HG03378 (cell line): ENCODE data around the gene DGCR2.

ENCODE experiments used
- ATAC-seq: cut with Tn5 transposase; IDR thresholded peaks from one replicate; pipeline ENCODE4 v1.9.1; 2021; ENCODE audit warnings: mild to moderate bottlenecking, moderate library complexity; ENCODE audit not compliant: unreplicated experiment

The DGCR2 gene

DNA sequence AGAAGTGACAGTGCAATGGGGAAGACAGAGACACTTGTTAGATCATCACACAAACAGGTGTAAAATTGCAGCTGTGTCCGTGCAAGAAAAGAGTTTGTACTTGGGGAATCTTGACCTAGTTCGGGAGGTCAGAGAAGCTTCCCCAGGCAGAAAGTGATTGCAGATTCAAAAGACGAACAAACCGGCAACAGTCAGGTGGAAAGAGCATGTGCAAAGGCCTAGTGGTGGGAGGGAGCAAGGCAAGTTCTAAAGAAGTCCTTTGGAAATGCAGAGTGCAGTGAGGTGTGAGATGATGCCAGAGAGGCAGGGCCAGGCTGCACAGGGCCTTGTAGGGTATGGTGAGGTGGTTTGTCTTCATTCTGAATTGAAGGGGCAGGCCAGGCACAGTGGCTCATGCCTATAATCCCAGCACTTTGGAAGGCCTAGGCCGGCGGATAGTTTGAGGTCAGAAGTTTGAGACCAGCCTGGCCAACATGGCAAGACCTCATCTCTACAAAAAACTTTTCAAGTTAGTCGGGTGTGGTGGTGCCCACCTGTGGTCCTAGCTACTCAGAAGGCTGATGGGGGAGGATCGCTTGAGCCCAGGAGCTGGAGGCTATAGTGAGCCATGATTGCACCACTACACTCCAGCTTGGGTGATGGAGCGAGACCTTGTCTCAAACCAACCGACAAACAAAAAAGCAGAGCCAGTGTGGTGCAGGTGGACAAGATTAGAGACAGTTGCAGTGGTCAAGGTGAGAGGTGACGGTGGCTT is 24.2 kb upstream of the DGCR2 start:
- no peak for ATAC-seq

DNA sequence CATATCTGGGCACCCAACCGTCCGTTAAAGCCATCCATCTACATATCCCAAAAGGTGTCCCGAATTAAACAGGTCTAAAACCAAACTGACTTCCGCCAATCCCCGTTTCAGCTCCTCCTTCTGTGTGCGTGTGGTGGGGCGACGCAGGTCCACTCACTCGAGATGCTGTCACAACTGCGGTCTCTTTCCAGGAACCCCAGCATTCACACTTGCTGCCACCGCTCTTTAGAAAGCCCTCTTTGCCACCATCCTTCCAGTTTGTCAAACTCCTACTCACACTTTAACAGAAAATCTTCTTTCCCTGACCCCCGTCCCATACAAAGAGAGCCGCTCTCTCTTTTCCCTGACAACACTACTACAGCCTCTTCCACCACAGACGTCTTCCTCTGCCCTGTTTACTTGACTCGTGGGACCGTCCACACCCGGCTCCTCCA is 21.8 kb upstream of the DGCR2 start:
- no peak for ATAC-seq

DNA sequence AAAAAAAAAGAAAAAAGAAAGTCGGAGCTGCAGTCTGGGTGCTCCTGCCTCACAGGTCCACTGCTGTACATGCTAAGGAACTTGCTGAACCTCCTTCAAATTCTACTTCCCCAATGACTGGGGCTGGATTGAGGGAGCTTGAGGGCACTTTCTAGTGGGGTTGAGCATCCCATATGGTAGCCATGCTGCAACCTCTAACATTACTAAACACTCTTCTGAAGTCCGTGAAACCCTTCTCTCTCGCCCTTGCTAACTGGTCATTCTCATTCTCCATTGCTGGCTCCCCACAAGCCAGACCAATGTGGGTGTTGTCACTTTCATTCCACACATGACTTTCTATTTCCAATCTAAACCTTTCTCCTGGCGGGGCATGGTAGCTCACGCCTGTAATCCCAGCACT is 21.0 kb upstream of the DGCR2 start:
- no peak for ATAC-seq

DNA sequence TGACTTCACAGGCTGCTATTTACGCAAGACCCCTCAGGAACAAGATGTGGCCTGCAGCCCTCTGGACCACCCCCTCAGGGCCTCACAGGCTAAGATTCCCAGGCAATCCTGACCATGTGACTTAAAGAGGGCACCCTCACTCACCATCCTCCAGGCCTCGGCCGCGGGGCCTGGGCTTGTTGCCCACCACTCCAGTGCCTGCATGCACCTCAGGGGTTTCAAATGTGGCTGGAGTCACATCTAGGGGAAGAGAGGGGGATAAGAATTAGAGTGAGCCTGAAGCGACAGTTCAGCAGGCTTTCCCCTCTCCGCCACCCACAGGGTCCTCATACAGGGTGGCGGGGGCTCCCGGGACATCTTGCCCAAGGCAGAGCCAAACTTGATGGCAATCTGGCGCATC is 20.2 kb upstream of the DGCR2 start:
- ATAC-seq = no peak

DNA sequence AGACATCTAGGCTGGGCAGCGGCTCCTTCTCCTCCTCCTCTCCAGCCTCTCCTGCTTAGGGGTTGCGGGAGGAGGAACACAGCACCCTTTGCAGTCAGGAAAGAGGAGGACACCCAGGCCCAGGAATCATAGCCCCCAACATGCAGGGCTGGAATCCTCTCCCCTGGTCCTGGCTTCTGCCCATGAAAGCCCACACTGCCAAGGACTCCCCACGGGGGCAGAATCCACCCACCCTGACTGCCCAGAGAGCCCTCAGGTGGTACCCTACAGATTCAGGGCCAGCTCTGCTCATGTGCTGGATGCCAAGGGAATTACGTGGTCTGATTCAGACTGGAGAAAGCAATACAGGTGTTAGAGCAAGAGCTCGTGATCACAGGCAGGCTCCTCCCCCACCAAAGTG is 17.8 kb upstream of the DGCR2 start:
- ATAC-seq = no peak

DNA sequence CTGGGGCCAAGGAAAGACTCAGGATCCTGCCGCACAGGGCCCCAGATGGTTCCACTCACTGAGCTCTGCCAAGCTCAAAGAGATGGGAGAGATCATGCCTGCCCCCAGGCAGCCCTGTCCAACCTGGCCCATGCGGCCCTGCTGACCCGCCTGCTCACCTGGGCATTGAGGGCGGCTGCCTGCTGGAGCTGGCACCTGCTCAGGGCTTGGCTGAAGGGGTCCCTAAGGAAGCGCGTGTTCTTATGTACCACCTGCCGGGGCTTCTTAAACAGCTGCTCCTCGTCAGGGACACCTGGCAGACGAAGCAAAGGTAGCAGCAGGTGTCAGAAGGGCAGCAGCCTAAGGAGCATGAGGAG is 16.8 kb upstream of the DGCR2 start:
- no peak for ATAC-seq

DNA sequence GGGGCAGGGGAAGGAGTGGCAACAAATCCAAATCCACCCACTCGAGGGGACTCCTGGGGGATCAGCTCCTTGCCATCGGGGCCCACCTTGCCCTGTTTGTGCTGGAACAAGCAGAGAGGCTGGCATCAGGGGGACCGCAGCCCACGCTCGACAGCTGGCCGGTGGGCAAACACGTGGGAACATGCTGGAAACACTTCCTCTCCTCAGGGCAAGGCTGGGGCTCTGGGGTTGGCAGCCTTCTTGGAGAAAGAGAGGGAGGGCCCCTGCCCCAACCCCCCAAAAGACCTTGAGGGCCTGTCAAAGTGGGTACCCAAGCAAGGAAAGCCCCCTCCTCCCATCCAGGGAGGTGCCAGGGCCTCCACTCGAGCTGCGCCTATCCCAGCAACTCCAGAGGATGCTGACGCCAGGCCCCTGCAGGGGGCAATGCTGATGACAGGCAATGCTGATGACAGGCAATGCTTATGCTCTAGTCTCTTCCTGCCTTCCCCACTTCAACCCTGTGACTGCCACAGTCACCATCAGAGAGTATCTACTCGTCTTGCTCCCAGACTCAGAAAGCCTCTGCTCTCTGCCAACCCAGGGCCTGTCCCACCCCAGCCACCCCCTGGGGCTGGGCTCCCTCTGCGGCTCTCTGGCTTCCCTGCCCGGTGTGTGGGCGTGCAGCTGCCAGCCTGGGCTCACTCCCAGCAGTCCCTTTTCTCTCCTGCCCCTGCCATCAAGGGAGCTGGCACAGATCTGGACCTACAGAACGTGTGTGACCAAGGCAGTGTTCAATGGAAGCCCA is 16.2 kb upstream of the DGCR2 start:
- ATAC-seq = no peak

DNA sequence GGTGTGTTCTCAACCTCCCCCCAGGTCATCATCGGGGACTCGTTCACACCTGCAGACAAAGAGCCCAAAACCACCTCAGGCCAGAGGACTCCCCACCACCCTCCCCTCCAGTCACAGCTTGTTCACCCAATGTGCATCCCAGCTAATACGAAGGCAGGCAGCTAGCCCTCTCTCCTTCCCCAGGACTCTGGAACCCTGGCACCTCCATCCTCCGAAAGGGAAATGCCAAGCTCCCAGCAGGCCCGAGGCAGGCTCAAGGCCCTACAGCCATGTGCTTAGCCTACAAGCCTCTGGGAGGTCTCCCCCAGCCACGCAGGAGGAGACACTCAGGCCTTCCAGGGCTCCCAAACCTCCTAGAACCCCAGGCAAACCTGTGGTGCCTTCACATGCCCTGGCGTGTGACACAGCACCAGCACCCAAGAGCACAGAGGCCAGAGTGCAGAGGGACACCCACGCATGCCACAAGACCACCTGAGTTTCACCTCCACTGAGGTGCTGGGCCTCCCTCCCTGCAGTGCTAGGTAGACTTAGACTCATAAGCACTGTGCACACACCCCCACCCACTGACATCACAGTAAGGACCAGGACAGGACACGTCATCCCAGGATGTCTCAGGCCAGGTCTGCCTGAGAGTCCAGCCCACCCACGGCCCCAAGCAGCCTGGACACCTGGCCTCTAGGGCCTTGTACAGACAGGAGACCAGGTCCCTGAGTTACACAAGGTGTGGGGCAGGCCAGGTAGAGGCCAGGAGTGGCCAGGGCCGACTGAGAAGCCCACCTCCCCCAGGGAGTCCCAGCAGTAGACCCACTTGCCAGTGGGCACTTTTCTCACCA is 15.4 kb upstream of the DGCR2 start:
- no peak for ATAC-seq

DNA sequence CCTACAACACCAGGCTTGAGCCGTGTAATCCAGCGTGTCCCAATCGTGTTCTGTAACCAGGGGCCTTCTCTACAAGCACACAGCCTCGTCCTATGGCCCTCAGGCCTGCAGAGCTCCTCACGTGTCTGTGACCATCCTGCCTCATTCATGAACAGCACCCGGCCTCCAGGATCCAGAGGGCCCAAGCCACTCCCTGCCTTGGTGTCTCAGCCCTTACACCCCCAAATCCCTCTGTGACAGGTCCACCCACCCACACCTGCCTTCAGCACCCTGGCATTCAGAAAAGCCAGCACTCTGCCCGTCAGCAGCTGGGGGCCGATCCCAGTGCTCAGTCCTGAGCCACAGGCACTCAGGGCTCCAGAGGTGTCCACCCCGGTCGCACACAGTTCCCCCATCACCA is 14.7 kb upstream of the DGCR2 start:
- ATAC-seq = no peak

DNA sequence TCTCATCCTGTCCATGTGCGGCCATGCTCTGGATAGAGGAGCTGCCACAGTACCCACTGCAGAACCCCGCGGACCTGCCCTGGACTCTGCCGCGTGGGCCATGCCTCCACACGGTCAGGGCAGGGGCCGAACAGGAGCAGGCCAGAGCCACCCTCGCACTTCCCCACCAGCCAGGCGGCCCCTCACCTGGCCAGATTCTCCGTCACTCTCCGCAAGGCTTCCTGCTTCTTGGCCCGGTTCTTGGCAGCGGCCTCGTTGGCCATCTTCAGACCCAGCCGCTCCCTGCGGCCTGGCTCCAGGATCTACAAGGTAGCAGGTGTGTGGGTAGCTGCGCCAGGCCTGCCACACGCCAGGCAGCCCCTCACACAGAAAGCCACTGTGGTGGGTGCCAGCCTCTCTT is 12.7 kb upstream of the DGCR2 start:
- no peak for ATAC-seq

DNA sequence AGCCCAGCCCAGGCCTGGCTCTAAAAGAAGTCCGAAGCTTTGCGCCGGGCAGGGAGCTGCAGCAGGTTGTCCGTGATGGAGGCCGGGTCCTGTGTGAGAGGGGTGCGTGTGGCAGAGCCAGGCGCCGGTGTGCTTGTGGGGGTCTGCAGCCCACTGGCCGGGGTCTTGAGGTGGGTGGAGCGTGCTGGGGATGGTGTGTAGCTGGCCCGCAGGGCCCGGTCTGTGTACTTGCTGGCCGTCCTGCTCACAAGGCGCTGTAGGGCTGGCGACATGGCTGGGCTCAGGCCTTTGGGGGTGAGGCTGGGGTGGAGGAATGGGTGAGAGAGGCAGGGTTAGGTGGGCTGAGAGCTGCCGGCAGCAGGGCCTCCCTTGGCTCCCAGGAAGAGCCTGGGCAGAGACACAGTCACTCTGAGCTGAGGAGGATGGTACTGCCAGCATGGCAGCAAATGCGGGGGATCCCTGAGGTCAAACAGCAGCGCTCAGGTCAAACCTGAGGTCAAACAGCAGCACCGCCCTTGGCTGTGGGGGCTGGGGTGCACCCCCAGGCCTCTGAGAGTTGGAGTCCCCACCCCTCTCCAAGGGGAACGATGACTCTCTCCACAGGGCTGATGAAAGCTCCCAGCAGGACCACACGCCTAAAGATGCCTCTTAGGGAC is 12.1 kb upstream of the DGCR2 start:
- ATAC-seq = no peak

DNA sequence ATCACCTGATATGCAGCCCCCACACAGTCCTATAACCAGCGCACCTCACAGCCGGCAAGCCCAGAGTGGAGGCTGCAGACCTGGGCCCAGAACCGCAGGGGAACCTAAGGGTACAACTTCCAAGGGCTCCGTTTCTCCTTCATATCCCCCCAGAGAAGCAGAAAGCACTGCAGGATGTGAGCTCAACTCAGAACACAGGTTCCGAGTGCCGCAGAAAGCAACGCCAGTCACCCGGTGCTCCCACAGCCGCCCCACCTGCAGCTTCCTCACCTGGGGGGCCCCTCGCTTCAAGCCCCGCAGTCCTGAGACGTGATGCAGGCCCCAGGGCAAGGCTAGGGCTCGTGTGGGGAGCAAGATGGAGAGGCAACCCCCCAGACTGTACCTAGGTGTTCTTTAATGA is 11.3 kb upstream of the DGCR2 start:
- no peak for ATAC-seq

DNA sequence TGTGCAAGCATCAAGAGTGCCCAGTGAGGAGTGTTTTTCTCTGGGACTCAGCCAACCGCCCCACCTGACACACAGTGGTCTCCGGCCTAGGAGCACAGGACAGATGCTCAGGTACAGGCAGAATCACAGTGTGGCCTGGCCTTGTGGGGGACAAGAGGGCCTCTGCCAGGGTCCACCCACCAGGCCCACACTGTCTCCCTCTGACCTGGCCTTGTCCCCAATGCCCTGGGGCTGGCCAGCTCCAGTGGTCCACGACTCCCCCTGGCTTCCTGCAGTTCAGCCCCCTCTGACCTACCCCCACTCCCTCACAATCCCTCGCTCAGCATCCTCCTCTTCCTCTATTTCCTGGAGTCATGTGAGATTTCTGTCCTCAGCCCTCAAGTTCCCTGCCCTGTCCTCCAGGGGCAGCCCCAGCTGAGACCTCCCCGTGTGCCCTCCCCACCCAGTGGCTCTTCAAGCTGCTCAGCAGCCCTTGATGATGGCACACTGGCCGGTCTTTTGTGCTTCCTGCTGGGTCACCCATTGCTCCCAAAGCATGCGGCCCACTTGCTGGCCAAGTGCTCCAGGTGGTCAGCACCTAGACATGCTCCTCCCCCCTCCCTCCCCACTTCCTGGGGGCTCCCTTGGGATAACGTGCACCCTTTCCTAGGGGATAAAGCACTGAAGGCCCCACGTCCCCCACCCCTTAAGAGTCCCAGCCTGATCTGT is 10.6 kb upstream of the DGCR2 start:
- ATAC-seq = no peak

DNA sequence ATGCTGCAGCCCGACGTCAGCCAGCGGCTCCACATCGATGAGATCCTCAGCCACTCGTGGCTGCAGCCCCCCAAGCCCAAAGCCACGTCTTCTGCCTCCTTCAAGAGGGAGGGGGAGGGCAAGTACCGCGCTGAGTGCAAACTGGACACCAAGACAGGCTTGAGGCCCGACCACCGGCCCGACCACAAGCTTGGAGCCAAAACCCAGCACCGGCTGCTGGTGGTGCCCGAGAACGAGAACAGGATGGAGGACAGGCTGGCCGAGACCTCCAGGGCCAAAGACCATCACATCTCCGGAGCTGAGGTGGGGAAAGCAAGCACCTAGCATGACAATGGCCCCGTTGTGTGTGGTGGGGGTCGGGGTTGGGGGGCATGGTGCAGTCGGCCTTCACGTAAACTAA is 9.9 kb upstream of the DGCR2 start:
- ATAC-seq = no peak

DNA sequence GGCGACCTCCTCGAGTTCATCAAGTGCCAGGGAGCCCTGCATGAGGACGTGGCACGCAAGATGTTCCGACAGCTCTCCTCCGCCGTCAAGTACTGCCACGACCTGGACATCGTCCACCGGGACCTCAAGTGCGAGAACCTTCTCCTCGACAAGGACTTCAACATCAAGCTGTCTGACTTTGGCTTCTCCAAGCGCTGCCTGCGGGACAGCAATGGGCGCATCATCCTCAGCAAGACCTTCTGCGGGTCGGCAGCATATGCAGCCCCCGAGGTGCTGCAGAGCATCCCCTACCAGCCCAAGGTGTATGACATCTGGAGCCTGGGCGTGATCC is 9.4 kb upstream of the DGCR2 start:
- no peak for ATAC-seq

DNA sequence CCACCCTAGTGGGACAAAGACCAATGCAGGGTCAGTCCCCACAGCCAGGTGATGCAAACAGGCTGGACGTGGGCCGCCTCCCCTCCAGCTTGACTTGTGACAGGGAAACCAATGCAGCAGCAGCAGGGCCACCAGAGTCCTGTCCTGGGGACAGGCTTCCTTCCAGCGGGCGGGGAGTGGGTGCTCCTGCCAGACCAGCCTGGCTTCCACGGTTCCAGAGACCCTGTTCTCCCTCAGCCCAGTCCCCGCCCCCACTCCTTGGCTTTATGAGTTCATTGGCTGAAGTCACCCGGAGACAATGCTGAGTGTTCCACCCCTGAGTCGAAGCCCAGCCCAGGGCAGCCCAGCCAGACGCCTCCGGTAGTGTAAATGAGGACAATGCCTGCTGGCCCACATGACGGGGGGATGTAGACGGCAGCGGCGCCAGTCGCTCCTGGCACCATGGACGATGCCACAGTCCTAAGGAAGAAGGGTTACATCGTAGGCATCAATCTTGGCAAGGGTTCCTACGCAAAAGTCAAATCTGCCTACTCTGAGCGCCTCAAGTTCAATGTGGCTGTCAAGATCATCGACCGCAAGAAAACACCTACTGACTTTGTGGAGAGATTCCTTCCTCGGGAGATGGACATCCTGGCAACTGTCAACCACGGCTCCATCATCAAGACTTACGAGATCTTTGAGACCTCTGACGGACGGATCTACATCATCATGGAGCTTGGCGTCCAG is 8.9 kb upstream of the DGCR2 start, which contains the start of gene TSSK2:
Gene TSSK2, plus strand, starts transcription at position 350 of the 726 bp plus-strand sequence. Its CDS starts 92 bp downstream, at position 442.
- no peak for ATAC-seq

DNA sequence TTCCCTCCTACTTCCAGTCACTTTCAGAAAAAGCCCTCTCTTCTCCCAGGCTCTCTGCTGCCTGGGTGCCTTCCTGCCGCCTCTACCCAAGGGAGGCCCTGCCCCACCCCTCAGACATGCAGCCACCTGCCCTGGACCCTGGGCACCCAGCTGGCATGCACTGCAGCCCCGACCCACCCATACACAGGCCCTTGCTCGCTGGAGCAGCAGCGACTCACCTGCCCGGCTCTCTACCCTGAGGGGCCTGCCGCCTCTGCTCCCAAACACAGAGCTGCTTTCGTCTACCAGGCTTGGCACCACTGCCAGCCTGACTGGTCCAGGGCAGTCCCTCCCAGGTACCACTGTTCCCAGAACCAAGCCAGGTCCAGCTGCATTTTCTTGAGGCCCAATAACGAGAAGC is 7.7 kb upstream of the DGCR2 start:
- ATAC-seq = no peak

DNA sequence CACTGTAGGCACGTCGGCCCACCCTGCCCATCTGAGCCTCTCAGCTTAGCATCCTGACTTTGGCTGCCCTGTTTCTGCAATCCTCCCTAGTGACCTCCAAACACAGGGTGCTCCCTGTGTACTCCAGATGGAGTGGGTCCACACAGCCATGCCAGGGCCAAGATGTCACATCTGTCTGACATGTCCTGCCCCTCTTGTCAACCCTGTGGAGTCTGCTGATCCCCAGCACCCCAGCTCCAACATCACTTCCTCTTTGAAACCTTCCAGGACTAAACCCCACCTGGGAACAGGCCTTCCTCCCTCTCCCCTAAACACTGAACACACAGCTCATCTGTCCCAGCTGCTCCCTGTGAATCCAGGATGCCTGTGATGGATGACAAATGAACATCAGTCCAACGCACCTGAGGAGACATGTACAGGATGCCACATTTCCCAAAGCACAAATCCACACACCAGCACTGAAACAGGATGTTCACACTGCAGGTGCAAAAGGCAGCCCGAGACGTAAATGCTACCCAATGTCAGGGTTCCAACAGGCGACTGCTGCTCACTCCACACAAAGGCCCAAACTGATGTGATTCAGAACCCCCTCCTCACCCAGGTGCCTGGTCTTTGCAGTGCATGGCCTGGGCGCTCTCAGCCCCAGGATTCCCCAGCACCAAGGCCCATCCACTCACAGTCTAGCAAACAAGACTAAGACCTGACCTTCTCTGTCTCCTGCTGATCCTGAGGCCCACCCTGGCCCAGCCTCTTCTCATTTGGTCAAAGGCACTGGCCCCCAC is 6.9 kb upstream of the DGCR2 start:
- no peak for ATAC-seq

DNA sequence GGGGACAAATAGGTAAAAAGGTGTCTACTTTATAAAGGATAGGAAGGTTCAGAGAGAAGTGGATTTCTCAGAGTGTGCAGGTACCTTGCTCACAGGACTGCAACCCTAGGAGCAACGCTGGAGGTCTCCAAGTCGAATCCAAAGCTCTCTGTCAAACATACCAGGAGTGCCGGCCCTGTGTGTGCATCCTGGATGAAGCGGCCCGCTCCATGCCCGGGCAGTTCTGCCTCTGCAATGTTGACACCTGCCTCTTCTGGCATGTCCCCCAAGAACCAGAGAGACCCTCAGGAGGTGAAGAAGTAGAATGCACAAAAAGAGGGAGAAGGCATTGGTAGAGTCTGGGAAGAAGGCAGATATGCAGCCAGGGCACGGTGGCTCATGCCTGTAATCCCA is 5.8 kb upstream of the DGCR2 start:
- no peak for ATAC-seq
